ENCODE results near the gene ITGAD. TPM values are rescaled to one million over a fixed set of nuclear protein-coding genes. Genes with fewer than 3 reads are reported as not detected.

The ITGAD gene
- total and polyA plus RNA-seq, 2 donors (not counting 3 experiments of a cell fraction or from before 2014, with no cell fraction given) = not detected

DNA sequence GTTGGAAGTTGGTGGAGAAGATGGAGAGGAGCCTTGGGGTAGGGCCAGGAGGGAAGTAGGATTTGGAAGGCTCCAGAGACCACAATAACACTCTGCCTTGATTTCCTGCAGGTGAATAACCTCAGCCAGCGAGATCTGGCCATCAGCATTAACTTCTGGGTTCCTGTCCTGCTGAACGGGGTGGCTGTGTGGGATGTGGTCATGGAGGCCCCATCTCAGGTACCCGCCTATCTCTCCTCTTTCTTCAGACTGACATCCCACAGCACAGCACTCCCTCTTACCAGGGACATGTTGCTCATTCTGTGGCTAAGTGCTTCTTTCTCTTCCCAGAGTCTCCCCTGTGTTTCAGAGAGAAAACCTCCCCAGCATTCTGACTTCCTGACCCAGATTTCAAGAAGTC, 30.1 kb downstream of the ITGAD start:
- Histone ChIP-seq H3K9ac (replicated peaks; ENCODE audit: extremely low read depth, insufficient read depth, low read length) (no peak overlapping the region), H3K79me2 (ENCODE audit: control insufficient read depth, insufficient read depth, low read length) (no peaks in the 10 kb centered on the region), H3K36me3 (ENCODE audit: control insufficient read depth in 2 of 2, extremely low read depth in 1 of 2, insufficient read depth in 2 of 2, low read length in 2 of 2) (no peaks in the 10 kb centered on the region), H3K27ac (ENCODE audit: insufficient read depth, low read depth, low read length) (no peak overlapping the region), H3K9me1 (replicated peaks; ENCODE audit: control insufficient read depth, extremely low read depth, insufficient read depth, low read length) (no peaks in the 10 kb centered on the region), H3K9me3 (replicated peaks; ENCODE audit: control insufficient read depth, insufficient read depth, low read length) (no peaks in the 10 kb centered on the region), H3K4me2 (ENCODE audit: insufficient read depth, low read length) (no peak overlapping the region), H3K4me3 (replicated peaks in 1 of 3; ENCODE audit: insufficient read depth in 1 of 3, low read depth in 1 of 3, low read length in 3 of 3) (no peak overlapping the region), H2AFZ (ENCODE audit: low read depth, low read length) (no peak overlapping the region), H3K27me3 (ENCODE audit: control insufficient read depth in 2 of 2, insufficient read depth in 2 of 2, low read length in 2 of 2) (no peaks in the 10 kb centered on the region), H3K4me1 (ENCODE audit: control insufficient read depth, extremely low read depth, insufficient read depth, low read length) (no peaks in the 10 kb centered on the region), H4K20me1 (replicated peaks; ENCODE audit: control insufficient read depth, extremely low read depth, insufficient read depth, low read length) (no peaks in the 10 kb centered on the region)
- FAIRE-seq (no peak), DNase-seq (ENCODE audit: low read depth, low spot score) (no peak)
- TF ChIP-seq, protein P1, sequence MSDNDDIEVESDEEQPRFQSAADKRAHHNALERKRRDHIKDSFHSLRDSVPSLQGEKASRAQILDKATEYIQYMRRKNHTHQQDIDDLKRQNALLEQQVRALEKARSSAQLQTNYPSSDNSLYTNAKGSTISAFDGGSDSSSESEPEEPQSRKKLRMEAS (IDR thresholded peaks at IDR 0.05; ENCODE audit: insufficient read depth, insufficient read length) = no peak
- TF ChIP-seq EZH2 (IDR thresholded peaks at IDR 0.05; ENCODE audit: borderline replicate concordance, low read depth, low read length, severe bottlenecking) (no peak), MYC (IDR thresholded peaks at IDR 0.05; ENCODE audit: low read depth, low read length) (no peak), POLR2AphosphoS5 (IDR thresholded peaks at IDR 0.05; ENCODE audit: insufficient read depth, low read depth, low read length) (no peak), POLR2A (IDR thresholded peaks at IDR 0.05; ENCODE audit: low read depth, low read length) (no peak), CTCF (IDR thresholded peaks at IDR 0.05; ENCODE audit: extremely low read depth in 1 of 2, insufficient read depth in 1 of 2, low read depth in 1 of 2, low read length in 2 of 2) (no peak), GATA2 (IDR thresholded peaks at IDR 0.05; ENCODE audit: insufficient read depth, insufficient read length, low read depth, low read length) (no peak), FOS (IDR thresholded peaks at IDR 0.05; ENCODE audit: borderline replicate concordance, insufficient read depth, low read length) (no peak), JUN (IDR thresholded peaks at IDR 0.05; ENCODE audit: borderline replicate concordance, insufficient read depth, insufficient read length, low read depth) (no peak)
- ChIA-PET POLR2A (no interaction called here), CTCF (no interaction called here)
- intact Hi-C loops (cut with micrococcal nuclease) (no loop called here), dilution Hi-C loops (cut with MboI; ENCODE audit: extremely low pct_ligation_motif_present, low sequenced_read_pairs) (no loop called here)
- BruUV-seq (replicated peaks) = no TSS peak

Data from endothelial cell of umbilical vein (primary cell).